Retina (tissue), 1 donor: ENCODE measurements around the gene SRP14.
A peak's percentile ranks its signal among the peaks of the same experiment; 100 is the strongest.
"Not testable (repeated sequence)": the region's sequence is repeated elsewhere in the genome, so short reads cannot be mapped to it uniquely, and the experiment has no call there.

ENCODE experiments used
- DNase-seq: peaks from one replicate; pipeline ENCODE4 v3.0.0-alpha.2; 2016

The SRP14 gene, protein sequence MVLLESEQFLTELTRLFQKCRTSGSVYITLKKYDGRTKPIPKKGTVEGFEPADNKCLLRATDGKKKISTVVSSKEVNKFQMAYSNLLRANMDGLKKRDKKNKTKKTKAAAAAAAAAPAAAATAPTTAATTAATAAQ

DNA sequence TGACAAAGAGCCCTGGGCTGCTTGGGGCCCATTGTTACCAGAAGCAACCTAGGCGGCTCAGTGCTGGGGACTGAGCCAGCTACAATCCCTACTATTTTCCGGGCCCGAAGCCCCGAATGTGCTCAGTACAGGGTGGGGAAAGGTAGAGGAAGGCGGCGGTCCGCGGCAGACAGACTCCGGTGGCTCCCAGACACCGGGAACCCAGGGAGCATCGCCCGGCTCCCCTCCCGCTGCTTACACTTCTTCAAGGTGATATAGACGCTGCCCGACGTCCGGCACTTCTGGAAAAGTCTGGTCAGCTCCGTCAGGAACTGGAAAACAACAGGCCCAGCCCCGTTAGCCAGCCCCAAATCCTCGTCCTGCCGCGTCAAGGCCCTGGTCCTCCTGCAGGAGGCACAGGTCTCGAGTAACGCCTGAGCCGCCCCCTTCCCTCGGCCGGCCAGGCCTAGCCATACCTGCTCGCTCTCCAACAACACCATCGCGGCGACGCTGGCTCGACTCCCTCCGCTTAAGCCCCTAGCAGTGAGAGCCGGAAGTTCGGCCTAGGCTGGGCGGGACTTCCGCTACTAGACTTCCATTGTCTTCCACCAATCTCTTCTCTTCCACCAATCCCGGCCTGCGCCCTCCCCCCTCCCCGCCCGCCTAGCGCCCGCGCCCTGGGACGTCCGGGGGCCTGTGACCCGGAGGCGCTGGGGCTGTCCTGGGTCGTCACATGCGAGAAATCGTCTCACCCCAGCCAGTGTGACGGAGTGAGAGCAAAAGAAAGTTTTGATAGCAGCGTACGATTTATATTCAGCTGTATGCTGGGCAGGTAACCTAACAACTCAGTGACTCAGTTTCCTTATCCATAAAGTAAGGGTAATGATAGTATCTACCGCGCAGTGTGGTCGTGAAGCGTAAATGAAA, at the start of gene SRP14:
Gene SRP14, minus strand, starts transcription at position 544 of the 906 bp plus-strand sequence. Its CDS starts 65 bp downstream, at position 479.
- peak; percentile 98 for DNase-seq

GRCh38 chr15:40087991-40088928, 49.3 kb upstream of the SRP14 start:
- peak; percentile 51 for DNase-seq

DNA sequence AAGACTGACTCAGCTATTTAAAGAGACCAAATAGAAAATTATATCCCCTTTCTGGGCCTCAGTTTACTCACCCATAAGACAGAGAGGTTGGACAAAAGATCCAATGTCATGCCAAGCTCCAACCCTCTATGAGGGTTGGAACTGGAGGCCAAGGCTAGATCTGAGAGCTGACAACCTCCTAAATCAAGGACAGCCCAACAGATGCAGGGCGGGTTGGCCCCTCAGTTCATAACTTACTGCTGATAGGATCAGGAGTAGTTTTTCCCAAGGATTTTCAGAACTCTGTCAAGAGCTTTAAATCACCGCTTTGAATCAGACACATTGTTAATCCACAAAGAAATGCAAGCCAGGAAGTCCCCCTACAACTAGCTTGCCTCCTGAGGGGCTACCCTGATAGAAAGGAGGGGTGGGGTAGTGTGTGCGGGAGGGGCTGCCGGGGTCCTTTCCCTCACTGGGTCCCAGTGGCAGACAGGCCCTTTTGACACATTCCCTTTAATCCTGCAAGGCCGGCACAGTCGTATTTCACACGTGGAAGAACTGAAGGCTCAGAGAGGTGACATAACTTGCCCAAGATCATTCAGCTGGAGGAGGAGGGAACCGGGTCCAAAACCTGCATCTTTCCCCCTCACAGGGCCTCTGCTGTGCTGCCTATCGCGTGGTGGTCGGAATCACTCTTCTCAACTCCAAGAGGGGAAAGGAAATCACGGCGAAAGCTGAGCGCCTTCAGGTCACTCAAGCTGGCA, 48.3 kb upstream of the SRP14 start:
- DNase-seq = no peak

DNA sequence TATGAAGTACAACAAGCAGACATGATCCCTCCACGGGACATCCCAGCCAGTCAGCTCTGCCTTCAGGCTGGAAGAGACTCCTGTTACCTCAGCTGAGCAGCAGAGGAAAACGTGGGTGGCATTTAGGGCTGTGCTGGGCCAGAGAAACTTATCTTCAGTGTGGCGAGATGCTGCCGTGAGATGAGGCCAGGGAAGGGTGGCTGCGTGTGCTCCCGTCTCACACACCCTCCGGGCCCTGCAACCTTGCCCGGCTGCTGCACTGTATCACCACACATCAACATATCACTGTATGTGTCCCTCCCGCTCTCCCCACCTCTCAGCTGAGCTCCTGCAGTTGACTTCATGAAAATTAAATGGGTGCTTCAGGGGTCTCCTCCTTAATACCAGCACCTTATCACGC, 46.3 kb upstream of the SRP14 start:
- DNase-seq = no peak

GRCh38 chr15:40084650-40085049, 45.7 kb upstream of the SRP14 start:
- DNase-seq = no peak

DNA sequence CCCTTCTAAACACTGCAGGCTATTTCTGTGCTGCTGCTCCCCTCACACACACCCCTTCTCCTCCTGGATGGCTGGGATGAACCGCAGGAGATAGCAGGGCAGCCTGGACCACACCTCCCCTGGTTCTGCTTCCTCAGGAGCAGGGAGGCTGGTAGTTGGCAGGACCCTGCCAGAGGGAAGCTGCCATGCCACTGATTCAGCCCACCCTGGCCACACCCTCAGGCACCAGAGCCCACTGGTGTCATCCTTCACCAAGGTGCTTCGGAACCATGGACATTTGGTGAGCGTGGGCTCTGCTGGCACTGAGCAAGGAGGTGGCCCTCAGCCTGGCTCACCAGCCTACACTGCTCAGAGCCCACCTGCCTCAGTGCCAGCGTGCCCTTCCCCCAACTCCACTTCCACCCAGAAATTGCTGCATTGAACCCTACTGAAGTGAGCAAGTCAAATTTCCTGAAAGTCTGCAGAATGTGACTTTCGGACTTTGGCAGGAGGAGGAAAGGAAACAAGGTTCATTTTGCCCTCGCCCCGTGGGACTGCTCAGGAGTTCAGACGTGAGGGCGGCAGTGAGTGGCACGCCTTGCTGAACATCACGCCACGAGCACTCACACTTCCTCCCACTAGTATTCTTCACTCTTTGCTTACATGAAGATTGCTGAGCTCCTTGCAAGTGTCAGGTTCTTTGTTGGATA, 43.4 kb upstream of the SRP14 start:
- DNase-seq = no peak

DNA sequence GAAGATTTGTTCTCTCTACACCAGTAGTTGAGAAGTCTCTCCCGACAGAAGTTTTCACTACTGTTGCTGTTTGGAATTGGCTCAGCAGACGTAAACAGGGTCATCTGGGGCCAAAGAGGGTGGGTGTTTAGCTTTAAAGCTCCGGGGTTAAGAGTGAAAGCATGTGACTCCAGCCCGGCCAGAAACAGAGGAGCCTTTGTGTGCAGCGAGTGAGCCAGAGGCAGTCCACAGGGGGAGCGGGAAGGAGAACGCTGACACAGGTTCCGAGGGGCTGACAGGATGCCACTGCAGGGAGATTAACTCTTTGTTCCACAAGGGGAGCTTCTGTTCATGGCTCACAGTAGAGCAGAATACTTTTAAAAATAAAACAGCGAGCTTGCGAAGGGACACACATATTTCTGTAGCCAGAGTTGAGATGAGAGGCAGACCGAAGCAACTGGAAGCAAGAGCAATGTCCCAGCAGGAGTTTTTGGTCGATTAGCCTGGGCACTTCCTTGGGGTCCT, 42.8 kb upstream of the SRP14 start:
- DNase-seq = peak; percentile 80

DNA sequence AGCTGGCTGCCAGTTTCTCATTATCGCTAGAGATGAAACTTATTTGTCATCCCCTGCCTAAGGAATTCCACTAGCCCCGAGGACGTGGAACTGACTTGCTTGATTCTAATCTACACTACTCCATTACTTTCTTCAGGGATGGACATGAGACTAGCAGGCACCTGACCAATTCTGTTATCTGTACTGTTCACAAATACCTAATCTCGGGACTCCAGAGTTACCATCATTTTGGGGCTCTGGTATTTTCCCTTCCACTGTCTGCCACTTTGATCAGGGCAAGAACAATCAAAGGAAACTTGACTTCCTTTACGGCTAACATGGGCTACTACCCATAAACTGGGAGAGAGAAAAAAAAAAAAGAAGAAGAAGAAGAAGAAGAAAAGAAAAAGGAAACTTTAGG, 41.9 kb upstream of the SRP14 start:
- no peak for DNase-seq

DNA sequence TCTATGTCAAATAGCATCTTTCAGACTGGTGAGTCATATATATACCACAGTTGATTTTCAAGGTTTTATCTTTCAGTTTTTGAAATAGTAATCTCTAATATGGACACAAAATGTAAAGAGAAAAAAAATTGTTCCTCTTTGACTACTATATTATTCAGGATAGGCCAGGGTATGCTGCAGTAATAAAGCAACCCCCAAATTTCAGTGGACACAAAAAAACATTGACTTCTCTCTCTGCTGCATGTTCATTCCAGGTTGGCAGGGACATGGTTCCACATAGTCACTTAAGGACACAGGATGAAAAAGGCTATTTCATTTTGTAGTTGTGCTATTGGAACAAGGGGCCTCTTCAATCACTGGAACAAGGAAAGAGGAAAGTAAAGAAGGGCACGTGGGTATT, 41.1 kb upstream of the SRP14 start:
- no peak for DNase-seq

- no peak for DNase-seq
Measured at GRCh38 chr15:40079456-40079855, 40.5 kb upstream of the SRP14 start.

GRCh38 chr15:40075298-40076044, 36.5 kb upstream of the SRP14 start:
- no peak for DNase-seq

DNA sequence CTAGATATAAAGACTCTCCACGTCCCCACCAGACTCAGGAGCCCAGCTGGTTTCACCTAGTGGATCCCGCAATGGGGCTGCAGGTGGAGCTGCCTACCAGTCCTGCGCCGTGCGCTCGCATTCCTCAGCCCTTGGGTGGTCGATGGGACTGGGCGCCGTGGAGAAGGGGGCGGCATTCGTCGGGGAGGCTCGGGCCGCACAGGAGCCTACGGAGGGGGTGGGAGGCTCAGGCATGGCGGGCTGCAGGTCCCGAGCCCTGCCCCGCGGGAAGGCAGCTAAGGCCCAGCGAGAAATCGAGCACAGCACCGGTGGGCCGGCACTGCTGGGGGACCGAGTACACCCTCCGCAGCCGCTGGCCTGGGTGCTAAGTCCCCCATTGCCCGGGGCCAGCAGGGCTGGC, 35.7 kb upstream of the SRP14 start:
- not testable (repeated sequence) for DNase-seq

- DNase-seq = not testable (repeated sequence)
Measured at GRCh38 chr15:40073716-40074490, 34.9 kb upstream of the SRP14 start.

- DNase-seq = no peak
Measured at GRCh38 chr15:40072216-40072990, 33.4 kb upstream of the SRP14 start.

DNA sequence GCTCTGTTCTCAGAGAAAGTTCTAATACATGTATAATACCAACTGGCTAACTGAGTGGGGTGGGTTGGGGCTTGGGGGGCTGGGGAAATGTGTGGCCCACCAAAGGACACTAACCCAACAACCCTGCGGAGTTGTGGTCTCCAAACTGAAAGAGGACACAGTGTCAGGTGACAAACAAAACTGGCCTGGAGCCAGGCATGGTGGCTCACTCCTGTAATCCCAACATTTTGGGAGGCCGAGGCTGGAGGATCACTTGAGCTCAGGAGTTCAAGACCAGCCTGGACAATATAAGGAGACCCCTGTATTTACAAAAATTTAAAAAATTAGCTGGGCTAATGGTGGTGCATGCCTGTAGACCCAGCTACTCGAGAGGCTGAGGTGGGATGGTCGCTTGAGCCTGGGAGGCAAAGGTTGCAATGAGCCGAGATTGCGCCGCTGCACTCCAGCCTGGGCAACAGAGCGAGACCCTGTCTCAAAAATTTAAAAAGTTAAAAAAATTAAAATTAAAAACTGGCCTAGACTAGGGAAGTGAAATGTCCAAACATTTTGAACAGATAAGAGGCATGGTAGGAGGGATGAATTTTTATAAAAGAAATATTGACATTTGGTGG, 31.7 kb upstream of the SRP14 start:
- no peak for DNase-seq

DNA sequence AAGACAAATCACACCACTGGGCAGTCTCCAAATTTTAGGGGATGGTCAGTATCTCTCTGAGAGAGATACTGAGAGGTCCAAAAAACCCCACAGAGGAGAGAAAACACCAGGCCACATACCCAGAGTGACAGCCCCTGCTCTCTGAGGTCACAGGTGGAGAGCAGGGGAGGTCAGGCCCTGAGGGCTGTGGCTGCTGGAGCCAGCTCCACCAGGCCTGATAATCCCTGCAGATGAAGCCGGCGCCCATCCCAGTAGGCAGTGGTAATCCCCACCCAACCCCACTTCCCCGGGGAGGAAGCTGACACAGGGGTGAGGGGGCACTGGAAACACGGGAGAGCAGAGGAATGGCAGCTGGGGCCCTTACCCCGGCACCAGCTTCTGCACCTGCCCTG, 31.2 kb upstream of the SRP14 start:
- DNase-seq = no peak

DNA sequence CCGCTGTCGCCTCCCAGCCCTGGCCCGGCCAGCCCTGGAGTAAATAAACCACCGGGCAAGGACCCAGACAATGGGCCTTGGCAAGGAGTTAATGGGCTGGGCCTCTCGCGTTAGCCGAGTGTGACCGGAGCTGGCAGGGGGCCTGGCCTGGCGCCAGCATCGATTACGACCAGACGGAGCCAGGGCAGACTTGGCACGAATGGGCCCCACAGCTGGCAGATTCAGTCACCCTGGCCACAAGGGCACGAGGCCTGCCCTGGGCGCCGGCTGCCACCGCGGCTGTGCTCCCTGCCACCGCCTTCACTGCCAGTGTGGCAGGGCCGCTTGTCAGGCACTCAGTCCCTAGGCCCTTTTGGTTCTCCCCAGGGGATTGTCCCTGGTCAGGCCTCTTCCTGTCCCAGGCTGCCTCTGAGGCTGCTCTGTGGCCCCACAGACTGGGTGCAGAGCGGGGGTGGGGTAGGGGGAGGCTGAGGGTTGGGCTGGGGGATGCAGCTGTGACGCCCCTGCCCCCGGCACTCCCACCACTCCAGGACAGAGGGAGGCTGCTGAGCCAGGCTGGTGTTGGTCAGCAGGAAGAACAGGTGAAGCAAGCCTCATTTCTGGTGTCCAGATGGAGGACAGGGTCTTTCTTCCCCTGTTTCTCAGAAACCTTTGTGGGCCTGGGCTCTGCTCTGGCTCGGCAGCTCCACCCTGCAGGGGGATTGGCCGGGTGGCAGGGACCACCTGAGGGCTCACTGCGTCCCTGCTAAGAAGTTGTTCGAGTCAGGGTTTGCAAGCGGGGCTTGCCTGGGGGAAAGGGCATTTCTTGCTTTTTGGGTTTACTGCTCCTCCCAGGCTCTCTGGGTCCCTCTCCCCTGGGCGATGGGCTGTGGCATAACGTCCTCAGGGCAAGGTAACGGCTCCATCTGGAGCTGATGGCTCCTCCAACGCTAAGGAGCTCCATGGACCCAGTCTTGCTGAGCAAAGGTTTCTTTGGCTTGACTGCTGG, 30.5 kb upstream of the SRP14 start:
- peak; percentile 84 for DNase-seq
